GOT3 (cell line): ENCODE results near the gene FAM168B.
A peak's percentile ranks its signal among the peaks of the same experiment; 100 is the strongest.
"Not testable (repeated sequence)": the region's sequence is repeated elsewhere in the genome, so short reads cannot be mapped to it uniquely, and the experiment has no call there.

Experiments
- DNase-seq: peaks from one replicate; lab custom pipeline; 2025; ENCODE audit warnings: mixed read lengths; lab: John Stamatoyannopoulos, UW

The FAM168B gene, protein sequence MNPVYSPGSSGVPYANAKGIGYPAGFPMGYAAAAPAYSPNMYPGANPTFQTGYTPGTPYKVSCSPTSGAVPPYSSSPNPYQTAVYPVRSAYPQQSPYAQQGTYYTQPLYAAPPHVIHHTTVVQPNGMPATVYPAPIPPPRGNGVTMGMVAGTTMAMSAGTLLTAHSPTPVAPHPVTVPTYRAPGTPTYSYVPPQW

DNA sequence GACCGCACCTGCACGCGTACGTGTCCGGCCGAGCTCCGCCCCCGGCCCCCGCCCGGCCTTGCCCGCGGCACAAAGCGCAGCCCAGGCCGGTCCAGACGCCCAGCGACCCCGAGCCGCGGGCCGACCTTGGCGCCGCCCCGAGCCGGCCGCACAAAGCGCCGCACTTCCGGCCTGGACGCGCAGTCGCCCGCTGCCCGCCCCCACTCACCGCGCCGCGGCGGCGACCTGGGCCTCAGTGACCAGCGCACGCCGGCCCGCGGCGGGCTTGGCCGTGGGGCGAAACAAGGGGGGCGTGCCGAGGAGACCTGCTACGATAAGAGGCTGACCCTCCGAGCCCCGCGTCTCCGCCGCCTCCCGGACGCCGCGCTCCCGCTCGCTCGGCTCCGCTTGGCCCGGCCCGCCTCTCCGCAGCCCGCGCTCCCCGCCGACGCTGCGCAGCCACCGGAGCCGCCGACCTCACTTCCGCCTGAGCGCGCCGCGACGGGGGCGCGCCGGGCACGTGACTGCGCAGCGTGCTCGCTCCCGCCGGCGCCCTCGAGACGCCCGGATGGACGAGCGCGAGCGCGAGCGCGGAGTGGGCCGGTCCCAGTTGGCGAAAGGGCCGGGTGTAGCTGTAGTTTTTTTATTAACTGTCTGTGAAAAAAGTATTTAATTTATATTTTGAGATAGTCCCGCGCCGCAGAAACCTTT, at the start of gene FAM168B:
FAM168B (minus strand) TSS at position 455 of the 690 bp plus-strand sequence. CDS start 10,814 bp downstream, outside the sequence.
- peak; percentile 59 for DNase-seq

DNA sequence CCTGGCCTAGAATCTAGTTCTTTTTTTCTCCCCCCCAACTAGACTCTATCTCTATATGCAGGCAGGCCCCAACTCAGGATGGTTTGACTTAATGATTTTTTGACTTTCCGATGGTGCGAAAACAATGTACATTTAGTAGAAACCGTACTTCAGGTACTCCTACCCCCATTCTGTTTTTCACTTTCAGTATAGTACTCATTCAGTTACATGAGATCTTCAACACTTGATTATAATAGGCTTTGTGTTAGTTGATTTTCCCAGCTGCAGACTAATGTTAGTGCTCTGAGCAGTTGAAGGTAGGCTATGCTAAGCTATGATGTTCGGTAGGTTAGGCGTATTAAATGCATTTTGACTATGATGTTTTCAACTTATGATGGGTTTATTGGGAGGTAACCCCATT, 49.6 kb upstream of the FAM168B start:
- DNase-seq = no peak

DNA sequence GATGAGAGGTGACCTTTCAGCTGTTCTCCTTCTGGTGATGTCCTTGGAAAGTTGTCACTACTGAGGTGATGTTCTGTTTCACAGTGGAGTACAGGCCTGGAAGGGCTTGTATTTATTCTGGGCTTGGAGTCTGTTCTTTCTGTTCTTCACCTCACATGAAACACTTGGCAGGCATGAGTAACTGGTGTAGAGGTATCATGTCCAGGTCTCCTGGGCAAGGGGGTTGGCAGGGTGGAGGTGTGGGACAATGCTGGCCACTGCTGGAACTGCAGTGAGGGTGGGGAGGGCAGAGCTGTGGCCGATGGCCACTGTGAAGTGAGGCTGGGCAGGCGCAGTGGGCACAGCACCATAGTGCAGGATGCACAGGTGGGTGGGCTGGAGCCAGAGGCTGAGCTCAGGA, 47.3 kb upstream of the FAM168B start:
- DNase-seq = no peak

DNA sequence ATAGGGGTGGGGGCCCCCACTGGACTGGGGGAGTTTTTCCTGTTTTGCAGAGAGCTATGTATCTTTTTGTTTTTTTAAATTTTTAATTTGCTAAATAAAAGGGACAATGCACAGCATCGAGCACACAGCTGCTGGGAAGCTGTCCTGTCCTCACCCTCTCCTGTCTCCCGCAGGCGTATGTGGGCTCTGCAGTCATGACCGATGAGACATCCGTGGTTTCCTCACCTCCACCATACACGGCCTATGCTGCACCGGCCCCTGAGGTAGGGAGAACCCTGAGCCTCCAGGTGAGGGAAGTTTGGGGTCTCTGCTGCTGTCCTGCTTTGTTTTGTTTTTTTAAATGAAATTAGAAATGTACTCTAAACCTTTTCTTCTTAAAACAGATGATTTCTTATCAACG, 39.5 kb upstream of the FAM168B start:
- no peak for DNase-seq

DNA sequence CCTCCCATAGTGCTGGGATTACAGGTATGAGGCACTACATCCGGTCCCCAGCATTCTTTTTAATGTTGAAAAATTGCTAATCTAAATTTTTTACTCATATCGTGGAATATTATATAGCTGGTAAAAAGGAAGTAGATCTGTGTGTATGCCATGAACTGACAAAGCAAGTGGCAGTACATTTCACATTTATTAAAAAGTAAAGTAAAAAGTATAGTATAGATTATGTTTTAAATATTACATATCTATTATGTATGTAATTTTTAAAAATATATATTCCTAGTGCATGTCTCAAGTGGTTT, 37.0 kb upstream of the FAM168B start:
- no peak for DNase-seq

DNA sequence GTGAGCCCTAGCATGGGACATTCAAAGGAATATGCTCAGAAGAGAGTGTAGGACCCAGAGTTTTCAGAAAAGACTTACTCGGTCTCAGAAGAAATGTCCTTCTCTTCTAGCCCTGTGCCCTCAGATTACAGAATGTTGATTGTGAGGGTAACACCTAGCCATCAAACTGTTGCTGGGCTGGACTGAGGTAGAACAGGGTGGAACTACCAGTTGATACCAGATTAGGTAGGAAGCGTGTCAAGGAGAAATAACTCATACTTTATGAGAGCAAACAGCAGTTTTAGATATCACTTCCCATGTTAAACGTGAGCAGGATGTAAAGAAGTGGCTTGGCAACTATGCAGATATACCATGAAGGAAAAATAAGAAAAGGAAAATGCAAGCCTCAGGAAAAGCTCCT, 34.7 kb upstream of the FAM168B start:
- no peak for DNase-seq

DNA sequence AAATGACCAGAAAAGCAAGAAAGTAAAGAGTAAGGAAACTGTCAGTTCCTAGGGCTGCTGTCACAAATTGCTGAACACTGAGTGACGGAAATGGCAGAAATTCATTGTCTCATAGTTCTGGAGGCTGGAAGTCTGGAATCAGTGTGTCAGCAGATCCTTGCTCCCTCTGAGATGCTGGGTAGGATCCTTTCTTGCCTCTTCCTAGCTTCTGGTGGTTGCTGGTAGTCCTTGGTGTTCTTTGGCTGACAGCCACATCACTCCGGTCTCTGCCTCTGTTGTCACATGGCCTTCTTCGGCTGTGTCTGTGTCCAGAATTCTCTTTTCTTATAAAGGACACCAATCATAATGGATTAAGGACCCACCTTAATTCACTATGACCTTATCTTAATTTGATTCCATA, 33.8 kb upstream of the FAM168B start:
- no peak for DNase-seq

DNA sequence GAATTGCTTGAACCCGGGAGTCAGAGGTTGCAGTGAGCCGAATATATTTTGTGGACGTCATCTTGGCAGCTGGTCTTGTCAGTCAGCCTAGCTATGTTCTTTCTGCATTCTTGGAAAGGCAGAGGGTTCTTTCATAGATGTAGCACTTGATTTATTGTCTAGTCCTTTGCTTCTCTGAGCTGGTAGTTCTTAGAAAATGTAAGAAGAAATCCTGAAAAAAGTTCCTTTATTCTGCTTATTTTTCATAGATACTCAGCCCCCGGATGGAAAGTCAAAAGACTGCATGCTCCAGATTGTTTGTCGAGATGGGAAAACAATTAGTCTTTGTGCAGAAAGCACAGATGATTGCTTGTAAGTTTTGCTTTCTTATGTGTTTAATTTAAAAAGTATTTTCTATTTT, 33.2 kb upstream of the FAM168B start:
- no peak for DNase-seq

DNA sequence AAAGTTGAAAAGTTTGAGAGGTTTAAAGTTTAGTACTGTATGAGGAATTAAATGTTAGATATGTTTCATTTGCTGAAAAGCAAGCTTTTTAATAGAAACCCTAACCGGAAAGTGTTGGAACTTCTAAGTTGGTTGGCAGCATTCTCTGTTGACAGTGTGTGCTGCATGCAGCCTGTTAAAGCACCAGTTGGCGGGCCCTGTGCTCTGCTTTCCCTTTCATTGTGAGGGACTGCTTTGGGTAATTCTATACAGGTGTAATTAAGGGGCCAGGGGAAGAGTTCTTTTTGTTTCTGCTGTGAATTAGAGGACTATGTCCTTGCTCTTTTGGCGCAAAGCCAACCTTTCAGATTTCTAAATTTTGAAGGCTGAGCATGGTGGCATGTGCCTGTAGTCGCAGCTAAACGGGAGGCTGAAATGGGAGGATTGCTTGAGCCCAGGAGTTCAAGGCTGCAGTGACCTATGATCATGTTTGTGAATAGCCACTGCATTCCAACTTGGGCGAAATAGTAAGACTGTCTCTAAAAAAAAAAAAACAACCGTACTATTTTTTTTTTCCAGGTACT, 32.0 kb upstream of the FAM168B start:
- no peak for DNase-seq

DNA sequence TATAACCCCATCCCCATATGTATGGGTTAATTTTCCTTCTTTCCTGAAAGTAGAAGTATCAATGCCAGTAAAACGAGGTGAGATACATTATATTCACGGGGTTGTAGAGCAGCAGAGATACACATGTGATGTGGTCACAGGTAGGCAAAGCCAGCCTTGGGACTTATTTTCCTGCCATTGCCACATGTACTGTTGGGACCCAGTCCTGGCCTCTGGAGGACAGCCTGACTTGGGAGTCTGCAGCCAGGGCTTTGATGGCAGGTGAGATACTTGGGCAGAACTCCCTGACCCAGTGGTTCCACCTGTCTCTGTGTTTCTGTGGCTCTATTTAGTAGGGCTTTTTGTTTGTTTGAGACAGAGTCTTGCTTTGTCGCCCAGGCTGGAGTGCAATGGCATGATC, 29.9 kb upstream of the FAM168B start:
- no peak for DNase-seq

DNA sequence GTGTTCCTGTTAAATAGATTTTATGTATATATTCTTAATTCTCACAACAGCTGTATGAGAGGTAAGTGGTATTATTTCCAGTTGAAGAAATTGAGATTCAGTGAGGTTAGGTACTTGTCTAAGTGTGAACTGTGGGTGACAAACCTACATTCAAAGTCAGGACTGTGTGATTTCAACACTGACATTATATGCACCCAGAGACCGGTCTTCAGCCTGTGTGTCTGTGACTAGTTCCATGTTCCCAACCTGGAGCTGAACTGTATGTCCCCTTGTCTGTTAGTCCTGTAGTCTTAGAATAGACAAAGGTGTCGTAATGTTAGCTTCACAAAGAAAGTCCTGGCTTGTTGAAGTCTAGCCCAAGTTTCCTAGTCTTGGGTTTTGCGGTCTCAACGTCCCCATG, 29.2 kb upstream of the FAM168B start:
- no peak for DNase-seq

DNA sequence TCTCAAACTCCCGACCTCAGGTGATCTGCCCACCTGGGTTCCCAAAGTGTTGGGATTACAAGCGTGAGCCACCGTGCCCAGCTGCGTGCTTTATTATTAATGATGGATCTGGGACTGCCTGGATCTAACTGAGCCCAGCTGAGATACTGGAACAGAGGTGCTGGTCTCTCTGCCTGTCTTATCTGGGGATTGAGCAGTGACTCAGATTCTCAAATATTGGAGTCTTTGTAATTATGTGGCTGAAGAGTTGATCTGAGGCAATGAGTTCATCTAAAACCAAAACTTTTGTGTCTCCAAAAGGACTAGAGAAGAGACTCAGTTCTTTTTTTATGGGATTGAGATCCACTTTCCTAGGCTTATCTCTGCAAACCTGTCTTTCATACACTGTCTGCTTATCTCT, 28.2 kb upstream of the FAM168B start:
- no peak for DNase-seq

DNA sequence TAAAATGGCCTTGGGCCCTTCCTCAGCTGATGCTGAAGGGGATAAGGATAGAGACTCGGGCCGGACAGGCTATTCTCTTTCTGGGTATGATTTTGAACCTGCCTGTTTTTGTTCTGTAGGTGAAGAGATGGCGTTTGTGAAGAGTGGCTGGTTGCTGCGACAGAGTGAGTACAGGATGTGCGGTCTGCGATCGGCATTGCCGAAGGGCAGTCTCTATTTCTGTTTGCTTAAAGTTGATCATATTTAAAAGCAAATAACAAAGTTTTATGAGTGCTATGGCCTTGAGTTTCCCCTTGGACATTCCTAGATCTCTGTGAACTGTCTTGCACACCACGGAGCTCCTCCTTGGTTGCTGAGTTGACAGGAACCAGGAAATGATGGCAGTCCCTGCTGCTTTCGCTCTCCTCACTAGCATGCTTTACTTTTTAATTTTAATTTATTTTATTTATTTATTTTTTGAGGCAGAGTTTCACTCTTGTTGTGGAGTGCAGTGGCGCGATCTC, 27.6 kb upstream of the FAM168B start:
- no peak for DNase-seq

DNA sequence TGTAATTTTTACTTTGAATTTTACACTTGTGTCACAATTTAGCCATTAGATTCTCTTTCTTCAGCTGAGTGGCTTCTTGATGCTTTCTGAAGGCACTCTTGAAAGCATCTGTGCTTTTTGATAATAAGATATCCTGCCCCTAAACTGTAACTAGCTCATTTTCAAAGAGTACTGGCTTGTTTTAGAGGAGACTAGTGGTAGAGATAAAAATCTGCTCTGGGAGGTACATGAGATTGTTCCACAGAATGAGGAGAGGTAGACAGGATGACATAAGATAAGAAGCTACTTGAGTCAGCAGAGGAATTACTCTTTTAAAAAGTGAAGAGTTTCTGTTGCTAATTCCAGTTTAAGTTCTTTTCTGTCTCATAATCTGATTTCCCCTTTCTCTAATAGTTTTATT, 22.5 kb upstream of the FAM168B start:
- no peak for DNase-seq

DNA sequence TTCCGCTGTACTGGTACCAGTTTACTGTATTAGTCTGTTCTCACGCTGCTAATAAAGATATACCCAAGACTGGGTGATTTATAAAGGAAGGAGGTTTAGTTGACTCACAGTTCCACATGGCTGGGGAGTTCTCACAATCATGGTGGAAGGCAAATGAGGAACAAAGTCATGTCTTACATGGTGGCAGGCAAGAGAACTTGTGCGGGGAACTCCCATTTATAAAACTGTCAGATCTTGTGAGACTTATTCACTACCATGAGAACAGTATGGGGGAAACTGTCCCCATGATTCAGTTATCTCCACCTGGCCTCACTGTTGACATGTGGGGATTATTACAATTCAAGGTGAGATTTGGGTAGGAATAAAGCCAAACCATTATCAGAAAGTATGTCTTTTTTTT, 21.7 kb upstream of the FAM168B start:
- not testable (repeated sequence) for DNase-seq

DNA sequence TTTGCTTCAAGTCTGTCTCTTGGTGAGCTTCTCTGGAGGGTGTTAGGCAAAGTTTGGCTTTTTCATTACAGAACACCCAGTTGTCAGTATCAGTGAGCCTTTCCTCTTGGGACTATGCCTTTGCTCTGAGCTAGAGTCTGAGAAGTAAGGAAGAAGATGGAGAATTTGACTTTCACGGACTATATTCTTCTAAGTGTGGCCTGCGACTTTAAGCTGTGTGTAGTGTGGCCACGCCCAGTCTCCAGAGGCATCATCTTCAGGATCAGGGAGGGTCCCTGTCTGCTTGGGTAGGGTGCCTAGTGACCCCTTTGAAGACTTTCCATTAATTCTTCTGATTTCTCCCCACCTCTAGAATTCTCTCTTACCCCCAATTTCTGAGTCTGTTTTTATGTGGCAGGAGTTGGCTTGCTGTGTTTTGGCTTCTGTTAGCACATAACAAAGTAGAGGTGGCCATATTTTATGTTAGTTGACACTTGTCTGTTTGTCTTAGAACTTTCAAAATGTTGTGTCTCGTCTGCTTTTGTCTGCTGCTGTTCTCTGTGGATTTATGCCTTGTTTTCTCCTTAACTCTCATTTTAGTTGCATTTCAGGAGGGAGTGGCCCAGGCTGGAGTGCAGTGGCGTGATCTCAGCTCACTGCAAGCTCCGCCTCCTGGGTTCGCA, 20.4 kb upstream of the FAM168B start:
- no peak for DNase-seq

DNA sequence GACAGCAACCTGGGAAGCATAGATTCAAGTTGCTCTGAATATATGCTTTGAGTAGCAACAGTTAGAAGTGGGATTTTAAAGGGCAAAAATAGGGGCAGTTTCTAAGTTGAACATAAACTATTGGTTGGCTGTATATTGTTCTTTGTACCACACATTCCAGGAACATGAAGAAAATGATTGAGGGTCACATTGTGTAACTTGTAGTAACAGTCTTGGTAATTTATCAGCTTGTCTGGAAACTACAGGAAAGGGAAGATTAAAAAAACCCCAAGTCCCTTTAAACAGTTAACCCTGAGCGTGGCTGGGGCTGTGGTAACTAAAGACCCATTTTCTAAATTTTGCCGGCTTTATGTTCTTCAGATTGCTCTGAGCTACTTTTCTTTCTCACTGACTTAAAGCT, 19.3 kb upstream of the FAM168B start:
- DNase-seq = no peak

DNA sequence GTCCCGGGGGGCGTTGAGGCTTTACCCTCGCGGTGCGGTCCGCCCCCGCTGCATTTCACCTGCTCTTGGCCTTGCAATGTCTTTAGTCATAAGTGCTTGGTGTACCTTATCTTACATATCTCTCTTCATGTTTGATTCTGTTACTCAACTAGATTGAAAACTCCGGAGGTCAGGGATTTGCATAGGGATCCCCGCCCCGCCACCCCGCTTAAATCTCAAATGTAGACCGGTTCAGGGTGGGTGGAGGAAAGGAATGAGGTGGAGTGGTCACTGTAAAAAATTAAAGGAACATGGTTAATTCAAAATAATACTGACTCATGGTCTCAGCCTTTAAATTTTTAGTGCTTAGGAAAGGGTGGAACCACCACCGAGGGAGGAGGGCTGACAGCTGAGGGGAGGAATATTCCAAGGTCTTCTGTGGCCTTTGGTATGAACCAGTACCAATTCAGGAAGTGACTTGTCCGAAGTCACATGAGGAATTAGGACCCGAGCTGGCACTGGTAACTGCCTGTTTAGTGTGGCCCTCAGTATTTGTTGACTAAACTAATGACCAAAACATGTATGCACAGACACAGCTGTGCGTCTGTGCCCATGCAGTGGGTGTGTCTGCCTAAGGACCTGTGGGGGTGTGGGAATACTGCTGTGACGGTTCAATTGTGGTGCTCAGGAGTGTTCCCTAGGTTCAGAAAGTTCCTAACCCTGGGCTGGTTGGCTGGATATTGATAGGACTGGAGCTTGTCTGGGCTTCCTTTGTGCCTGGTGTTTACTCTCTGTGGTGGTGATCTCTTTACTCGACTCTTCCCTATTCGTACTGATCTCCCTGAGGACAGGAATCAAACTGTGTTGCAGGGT, 12.9 kb upstream of the FAM168B start:
- peak; percentile 13 for DNase-seq

DNA sequence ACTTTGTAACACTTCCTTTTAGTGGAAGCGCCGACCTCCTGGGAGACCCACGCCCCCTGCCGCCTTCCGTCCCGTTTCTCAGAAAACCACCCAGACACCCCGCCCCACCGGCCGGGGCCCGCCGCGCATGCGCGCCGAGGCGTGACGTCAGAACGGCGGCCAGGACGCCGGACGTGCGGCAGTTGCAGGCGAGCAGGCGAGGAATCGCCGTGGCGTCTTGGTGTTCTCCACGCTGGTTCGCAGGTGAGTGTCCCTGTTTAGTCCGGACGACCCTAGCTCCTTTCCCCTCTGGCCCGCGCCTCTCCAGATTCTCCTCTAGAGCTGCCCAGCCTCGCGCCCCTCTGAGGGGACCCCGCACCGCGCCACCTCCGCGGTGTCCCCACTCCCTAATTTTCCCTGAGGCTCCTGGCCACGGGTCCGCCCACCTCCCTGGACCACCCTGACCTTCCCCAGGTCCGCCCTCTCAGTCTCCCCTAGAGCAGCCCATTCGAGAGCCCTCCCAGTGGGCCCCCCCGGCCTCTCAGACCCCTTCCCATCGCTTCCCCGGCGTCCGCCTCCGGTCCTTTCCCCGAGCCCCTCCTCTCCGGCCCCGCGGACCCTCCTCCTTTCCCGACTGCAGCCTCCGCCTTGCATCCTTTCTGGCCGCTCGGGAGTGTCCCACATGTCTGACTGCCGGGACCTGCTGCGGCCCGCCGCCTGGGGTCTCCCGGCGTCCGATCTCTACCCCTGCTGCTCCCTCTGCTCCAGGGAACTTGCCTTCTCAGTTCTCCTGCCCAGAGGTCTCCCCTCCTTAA, 12.1 kb upstream of the FAM168B start, which contains the start of gene PLEKHB2:
PLEKHB2 (plus strand) TSS at position 181 of the 794 bp plus-strand sequence. CDS start 15,606 bp downstream, outside the sequence.
- DNase-seq = peak; percentile 72

DNA sequence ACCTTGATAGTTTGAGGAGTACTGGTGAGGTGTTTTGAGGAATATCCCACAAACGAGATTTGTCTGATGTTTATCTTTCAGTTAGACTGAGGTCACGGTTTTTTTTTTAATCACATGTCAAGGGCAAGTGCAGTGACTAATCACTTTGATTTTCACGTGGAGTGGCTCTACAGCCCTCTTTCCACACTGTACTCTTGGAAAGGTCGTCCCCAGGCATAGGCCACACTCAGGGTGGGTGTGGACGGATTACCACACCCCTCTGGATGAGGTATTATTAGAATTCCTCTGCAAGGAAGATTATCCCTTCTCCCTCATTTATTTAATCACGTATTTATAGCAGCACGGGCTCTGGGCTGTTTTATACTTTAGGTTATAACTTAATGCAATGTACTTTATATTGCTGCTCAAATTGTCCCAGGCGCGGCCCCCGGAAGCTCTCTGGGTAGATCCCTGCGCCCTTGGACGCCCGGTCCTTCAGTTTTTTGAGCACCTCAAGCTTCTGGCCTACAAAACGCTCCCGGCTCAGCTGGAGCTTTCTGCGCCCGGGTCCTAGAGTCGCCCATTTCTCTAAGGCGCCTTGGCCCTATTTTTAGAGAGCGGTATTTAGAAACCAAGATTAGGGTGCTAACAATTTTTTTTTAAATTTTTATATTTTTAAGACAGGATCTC, 11.4 kb upstream of the FAM168B start:
- peak; percentile 60 for DNase-seq

DNA sequence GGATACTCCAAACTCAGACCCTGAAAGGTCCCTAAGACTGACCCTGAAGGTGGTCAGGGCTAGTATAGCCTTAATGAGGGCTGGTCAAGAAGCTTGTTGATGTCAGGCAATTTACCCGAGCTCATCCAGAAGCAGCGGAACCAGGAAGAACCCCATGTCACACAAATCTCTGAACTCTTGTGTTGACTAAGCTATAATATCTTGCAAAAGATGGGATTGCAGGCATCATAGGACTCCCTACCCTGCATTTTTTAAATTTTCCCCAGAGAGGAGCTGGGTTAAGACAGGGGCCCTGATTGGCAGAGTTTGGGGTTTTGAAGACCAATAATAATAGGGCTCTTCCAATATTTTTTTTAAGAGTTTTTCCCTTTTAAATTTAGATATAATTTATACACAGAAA, 9.9 kb upstream of the FAM168B start:
- DNase-seq = no peak
